Measurements from ENCODE around the gene GRIA3.

GRCh38 chrX:123504047-123504446 is 320.0 kb downstream of the GRIA3 start:
- TF ChIP-seq CTCF (IDR thresholded peaks at IDR 0.05) (no peak), NR1H2 (CRISPR knock-in tag; IDR thresholded peaks at IDR 0.05) (no peak), ZBTB21 (CRISPR knock-in tag; IDR thresholded peaks at IDR 0.05; ENCODE audit: borderline replicate concordance) (no peak), USF2 (CRISPR knock-in tag; IDR thresholded peaks at IDR 0.05) (no peak), TEAD1 (CRISPR knock-in tag; IDR thresholded peaks at IDR 0.05) (no peak)
